Measurements from ENCODE around the gene FJX1.
A peak's percentile ranks its signal among the peaks of the same experiment; 100 is the strongest.
"Not testable (repeated sequence)": the region's sequence is repeated elsewhere in the genome, so short reads cannot be mapped to it uniquely, and the experiment has no call there.

The FJX1 gene

GRCh38 chr11:35635933-35636332 lies 17.7 kb downstream of the FJX1 start:
- DNase-seq, result no peak

- DNase-seq, result no peak
Observed at GRCh38 chr11:35639591-35640179, 21.4 kb downstream of the FJX1 start.

- no peak for DNase-seq
Observed at GRCh38 chr11:35641171-35641897, 23.1 kb downstream of the FJX1 start.

GRCh38 chr11:35641964-35642363 lies 23.7 kb downstream of the FJX1 start:
- DNase-seq, result no peak

- DNase-seq, result no peak
Observed at GRCh38 chr11:35647421-35648093, 29.3 kb downstream of the FJX1 start.

GRCh38 chr11:35650006-35650405 lies 31.7 kb downstream of the FJX1 start:
- DNase-seq, result no peak

- no peak for DNase-seq
Observed at GRCh38 chr11:35650467-35650866, 32.2 kb downstream of the FJX1 start.

GRCh38 chr11:35651263-35651662 lies 33.0 kb downstream of the FJX1 start:
- DNase-seq, result no peak

- not testable (repeated sequence) for DNase-seq
Observed at GRCh38 chr11:35652786-35653185, 34.5 kb downstream of the FJX1 start.

- DNase-seq, result no peak
Observed at GRCh38 chr11:35654711-35655110, 36.5 kb downstream of the FJX1 start.

- no peak for DNase-seq
Observed at GRCh38 chr11:35655254-35655653, 37.0 kb downstream of the FJX1 start.

GRCh38 chr11:35655856-35656255 lies 37.6 kb downstream of the FJX1 start:
- DNase-seq, result no peak

GRCh38 chr11:35658020-35658948 lies 40.0 kb downstream of the FJX1 start:
- DNase-seq, result no peak

- no peak for DNase-seq
Observed at GRCh38 chr11:35661534-35661933, 43.3 kb downstream of the FJX1 start.

GRCh38 chr11:35662061-35662648 lies 43.9 kb downstream of the FJX1 start:
- peak; percentile 29 for DNase-seq

GRCh38 chr11:35662649-35663407 lies 44.6 kb downstream of the FJX1 start, which contains the start of gene TRIM44:
Gene TRIM44 (plus strand): TSS chr11:35662775. CDS start chr11:35663112, 337 bp downstream.
- peak; percentile 56 for DNase-seq

GRCh38 chr11:35663408-35663702 lies 45.1 kb downstream of the FJX1 start:
- DNase-seq, result no peak

GRCh38 chr11:35664977-35665441 lies 46.7 kb downstream of the FJX1 start:
- DNase-seq, result no peak

GRCh38 chr11:35667257-35667656 lies 49.0 kb downstream of the FJX1 start:
- no peak for DNase-seq

- DNase-seq, result not testable (repeated sequence)
Observed at GRCh38 chr11:35668350-35668749, 50.1 kb downstream of the FJX1 start.

Measured in effector CD8-positive, alpha-beta T cell (primary cell).